IMR-90 (cell line): ENCODE results near the gene CACNA2D3. TPM values are rescaled to one million over a fixed set of nuclear protein-coding genes. Genes with fewer than 3 reads are reported as not detected.

ENCODE experiments used
- ATAC-seq: fragments of 200-7000 bp; cut with Tn5 transposase; 2 replicates; pipeline ENCODE4 v1.9.1; 2020; ENCODE audit warnings: low read depth, mild to moderate bottlenecking, moderate library complexity
- BruUV-seq: library from RNA; stranded (reverse); fragments of 400-500 nt; replicated peaks from 2 replicates; lab custom pipeline; 2021; lab: Mats Ljungman, UMichigan
- CTCF ChIA-PET: fragments of 300-600 bp; formaldehyde crosslinking; extraction: SDS; loops from one replicate; lab custom pipeline; 2021; ENCODE audit warnings: antibody characterized with exemption; lab: Yijun Ruan, JAX
- POLR2A ChIA-PET: fragments of 300-600 bp; sonication (Branson Sonifier 250); formaldehyde crosslinking; loops from one replicate; lab custom pipeline; 2022; ENCODE audit warnings: antibody characterized with exemption; ENCODE audit not compliant: unreplicated experiment; lab: Charles Lee
- DNase-seq: peaks from one replicate; pipeline ENCODE4 v3.0.0; 2013
- H2AFZ ChIP-seq: replicated peaks from 2 replicates; pipeline ENCODE3; 2013; ENCODE audit warnings: low read length, mild to moderate bottlenecking; ENCODE audit not compliant: poor library complexity
- H2AK5ac ChIP-seq: 2 replicates; pipeline ENCODE4 v1.6.1; 2013; ENCODE audit warnings: low read depth, low read length, inconsistent platforms
- H2AK9ac ChIP-seq: replicated peaks from 2 replicates; pipeline ENCODE3; 2013; ENCODE audit warnings: mild to moderate bottlenecking, low read depth, low read length, moderate library complexity; ENCODE audit not compliant: poor library complexity
- H2BK120ac ChIP-seq: 2 replicates; pipeline ENCODE4 v1.6.1; 2013; ENCODE audit warnings: low read depth, low read length, inconsistent platforms
- H2BK15ac ChIP-seq: 3 replicates; pipeline ENCODE4 v1.6.1; 2013; ENCODE audit warnings: low read depth, low read length, inconsistent platforms
- H2BK20ac ChIP-seq: 2 replicates; pipeline ENCODE4 v1.6.1; 2013; ENCODE audit warnings: low read depth, mild to moderate bottlenecking, inconsistent platforms, low read length, moderate library complexity
- H2BK5ac ChIP-seq: 2 replicates; pipeline ENCODE4 v1.6.1; 2013; ENCODE audit warnings: mild to moderate bottlenecking, low read depth, low read length, inconsistent platforms; ENCODE audit not compliant: poor library complexity, severe bottlenecking
- H3K14ac ChIP-seq: replicated peaks from 2 replicates; pipeline ENCODE4 v1.6.1; 2013; ENCODE audit warnings: low read depth, low read length, inconsistent platforms
- H3K18ac ChIP-seq: 2 replicates; pipeline ENCODE4 v1.6.1; 2013; ENCODE audit warnings: low read depth, low read length, control low read depth
- H3K23ac ChIP-seq: 2 replicates; pipeline ENCODE4 v1.6.1; 2013; ENCODE audit warnings: low read depth, low read length, inconsistent platforms
- H3K27ac ChIP-seq: 2 replicates; pipeline ENCODE4 v1.5.1; 2013; ENCODE audit warnings: mild to moderate bottlenecking, control low read depth, low read length; ENCODE audit not compliant: insufficient read depth
- H3K27me3 ChIP-seq: 2 replicates; pipeline ENCODE4 v1.6.1; 2013; ENCODE audit warnings: low read length; ENCODE audit not compliant: control insufficient read depth, insufficient read depth
- H3K36me3 ChIP-seq: 2 replicates; pipeline ENCODE4 v1.6.1; 2013; ENCODE audit warnings: low read length, mixed read lengths; ENCODE audit not compliant: control insufficient read depth, insufficient read depth
- H3K4ac ChIP-seq: 2 replicates; pipeline ENCODE4 v1.6.1; 2013; ENCODE audit warnings: low read depth, low read length, inconsistent platforms
- H3K4me1 ChIP-seq: 2 replicates; pipeline ENCODE4 v1.6.1; 2013; ENCODE audit warnings: low read length, mixed read lengths; ENCODE audit not compliant: control insufficient read depth, insufficient read depth
- H3K4me2 ChIP-seq: 2 replicates; pipeline ENCODE4 v1.6.1; 2013; ENCODE audit warnings: low read depth, mild to moderate bottlenecking, control low read depth, low read length, moderate library complexity
- H3K4me3 ChIP-seq: 2 replicates; pipeline ENCODE4 v1.5.1; 2013; ENCODE audit warnings: low read depth, mild to moderate bottlenecking, control low read depth, low read length, moderate library complexity; ENCODE audit not compliant: insufficient read depth
- H3K56ac ChIP-seq: 2 replicates; pipeline ENCODE4 v1.6.1; 2013; ENCODE audit warnings: low read length, inconsistent platforms; ENCODE audit not compliant: insufficient read depth; ENCODE audit errors: extremely low read depth
- H3K79me1 ChIP-seq, 2 experiments: 2 replicates each; pipeline ENCODE4 v1.6.1; 2013; ENCODE audit warnings: low read length in 2 of 2, inconsistent platforms in 1 of 2, low read depth in 1 of 2
- H3K9ac ChIP-seq: 2 replicates; pipeline ENCODE4 v1.6.1; 2013; ENCODE audit warnings: low read depth, low read length, control low read depth
- H3K9me1 ChIP-seq: 2 replicates; pipeline ENCODE4 v1.6.1; 2013; ENCODE audit warnings: low read length, inconsistent platforms; ENCODE audit not compliant: insufficient read depth
- H3K9me3 ChIP-seq: 2 replicates; pipeline ENCODE4 v1.6.1; 2013; ENCODE audit warnings: low read length; ENCODE audit not compliant: control insufficient read depth, insufficient read depth
- H4K20me1 ChIP-seq: 2 replicates; pipeline ENCODE4 v1.6.1; 2013; ENCODE audit warnings: low read length, inconsistent platforms; ENCODE audit not compliant: insufficient read depth
- H4K5ac ChIP-seq: 2 replicates; pipeline ENCODE4 v1.6.1; 2013; ENCODE audit warnings: mild to moderate bottlenecking, low read depth, low read length, control low read depth
- H4K8ac ChIP-seq, 2 experiments: 2 replicates each; pipeline ENCODE4 v1.6.1; 2013; ENCODE audit warnings: low read depth in 2 of 2, low read length in 2 of 2, control low read depth in 1 of 2, inconsistent platforms in 1 of 2
- H4K91ac ChIP-seq: 2 replicates; pipeline ENCODE4 v1.6.1; 2013; ENCODE audit warnings: low read depth, low read length, inconsistent platforms; ENCODE audit not compliant: insufficient read depth
- POLR2A ChIP-seq: IDR thresholded peaks from 2 replicates; pipeline ENCODE4 v1.6.1; 2012; ENCODE audit warnings: mild to moderate bottlenecking, low read depth, low read length
- WGBS, 2 experiments: methylation state at CpG; one replicate each; pipeline versions ENCODE4 v1.1.5 to v1.1.7; 2013; ENCODE audit warnings: missing lambda C conversion rate in 2 of 2; ENCODE audit not compliant: insufficient read length in 1 of 2; ENCODE audit errors: extremely low coverage in 2 of 2; 5-methylcytosine and 5-hydroxymethylcytosine counted together
- dilution Hi-C: fragments of 300-500 bp; cut with HindIII; formaldehyde crosslinking; loops from one replicate; pipeline ENCODE4 v1.14.3; 2018; ENCODE audit warnings: low sequenced_read_pairs; ENCODE audit not compliant: unreplicated experiment
- in situ Hi-C: fragments of 300-500 bp; cut with MboI; formaldehyde crosslinking; loops from 3 replicates; pipeline ENCODE4 v1.14.3; 2019; ENCODE audit warnings: low sequenced_read_pairs, inconsistent platforms, mixed read lengths
- intact Hi-C: fragments of 100-400 bp; cut with micrococcal nuclease; formaldehyde crosslinking; loops from 2 replicates; pipeline ENCODE4 v1.10.0; 2022
- polyA plus RNA-seq, 3 experiments: library from polyadenylated mRNA; depleted of rRNA; stranded (reverse); fragments of >200 nt; gene quantifications; 2 replicates each; pipeline ENCODE4 v1.2.3, GENCODE V29; 2012; ENCODE audit warnings: low replicate concordance in 1 of 3
- total RNA-seq: library from RNA; depleted of rRNA; stranded (reverse); fragments of >200 nt; gene quantifications from 2 replicates; pipeline ENCODE4 v1.2.3, GENCODE V29; 2012

The CACNA2D3 gene
- total and polyA plus RNA-seq, 2 of the 4 experiments (the other 2 are of a cell fraction): 0.36 to 0.41 TPM

- no peak overlapping the region for H3K18ac ChIP-seq
- no peaks in the 10 kb centered on the region for H3K4me1 ChIP-seq
- no peaks in the 10 kb centered on the region for H4K20me1 ChIP-seq
- no peak overlapping the region for H4K8ac ChIP-seq
- no peak for DNase-seq
- H3K4me2 ChIP-seq: no peak overlapping the region
- H3K56ac ChIP-seq: no peak overlapping the region
- ATAC-seq: no peak
- no peak overlapping the region for H3K9ac ChIP-seq
- no peaks in the 10 kb centered on the region for H3K9me3 ChIP-seq
- H2BK20ac ChIP-seq: no peak overlapping the region
- H3K14ac ChIP-seq: no peak overlapping the region
- no peak overlapping the region for H3K4me3 ChIP-seq
- dilution Hi-C loops: no loop called here
- no peak overlapping the region for H3K4ac ChIP-seq
- no TSS peak for BruUV-seq
- WGBS, 2 experiments: no CpG with 5 or more reads among the region's 6 CpGs
- peaks cover 12% of the 10 kb centered on the region for H3K27me3 ChIP-seq
- H2AFZ ChIP-seq: no peak overlapping the region
- intact Hi-C loops: no loop called here
- H4K91ac ChIP-seq: no peak overlapping the region
- H3K23ac ChIP-seq: no peak overlapping the region
- no peaks in the 10 kb centered on the region for H3K9me1 ChIP-seq
- no peak overlapping the region for H2BK5ac ChIP-seq
- H3K27ac ChIP-seq: no peak overlapping the region
- TF ChIP-seq POLR2A: no peak
- no peak overlapping the region for H2AK5ac ChIP-seq
- in situ Hi-C loops: no loop called here
- H2BK15ac ChIP-seq: no peak overlapping the region
- ChIA-PET POLR2A (no interaction called here), CTCF (no interaction called here)
- no peak overlapping the region for H2AK9ac ChIP-seq
- H3K79me1 ChIP-seq: no peaks in the 10 kb centered on the region
- H4K5ac ChIP-seq: no peak overlapping the region
- no peak overlapping the region for H2BK120ac ChIP-seq
- no peaks in the 10 kb centered on the region for H3K36me3 ChIP-seq
These were observed 5.2 kb downstream of the CACNA2D3 start for GRCh38 chr3:54127499-54128056.
